Central memory CD8-positive, alpha-beta T cell (primary cell): ENCODE measurements around the gene PDC.
"Not testable (repeated sequence)": the region's sequence is repeated elsewhere in the genome, so short reads cannot be mapped to it uniquely, and the experiment has no call there.

ENCODE experiments used
- ATAC-seq: fragments of 150-1000 bp; cut with Tn5 transposase; replicated peaks from 2 replicates; pipeline ENCODE4 v1.10.0; 2022; ENCODE audit warnings: mild to moderate bottlenecking, moderate FRiP score, moderate number of reproducible peaks; ENCODE audit not compliant: poor library complexity, severe bottlenecking; ENCODE audit errors: extremely low read depth
- DNase-seq, 2 donors: peaks; one replicate each; pipeline ENCODE4 v3.0.0; 2021; ENCODE audit warnings: low spot score in 2 of 2
- H3K27ac Mint-ChIP-seq: one replicate; pipeline ENCODE4 v1.8.0; 2022; ENCODE audit warnings: low read depth, mild to moderate bottlenecking, moderate library complexity, mixed read lengths
- H3K27me3 Mint-ChIP-seq: one replicate; pipeline ENCODE4 v1.8.0; 2022; ENCODE audit warnings: mixed read lengths
- H3K36me3 Mint-ChIP-seq: one replicate; pipeline ENCODE4 v1.8.0; 2022; ENCODE audit warnings: mild to moderate bottlenecking, moderate library complexity, mixed read lengths; ENCODE audit not compliant: insufficient read depth
- H3K4me1 Mint-ChIP-seq: one replicate; pipeline ENCODE4 v1.8.0; 2022; ENCODE audit warnings: mixed read lengths
- H3K4me3 Mint-ChIP-seq: one replicate; pipeline ENCODE4 v1.8.0; 2022; ENCODE audit warnings: mild to moderate bottlenecking, moderate library complexity, mixed read lengths
- H3K9me3 Mint-ChIP-seq: one replicate; pipeline ENCODE4 v1.8.0; 2022; ENCODE audit warnings: mixed read lengths

The PDC gene

DNA sequence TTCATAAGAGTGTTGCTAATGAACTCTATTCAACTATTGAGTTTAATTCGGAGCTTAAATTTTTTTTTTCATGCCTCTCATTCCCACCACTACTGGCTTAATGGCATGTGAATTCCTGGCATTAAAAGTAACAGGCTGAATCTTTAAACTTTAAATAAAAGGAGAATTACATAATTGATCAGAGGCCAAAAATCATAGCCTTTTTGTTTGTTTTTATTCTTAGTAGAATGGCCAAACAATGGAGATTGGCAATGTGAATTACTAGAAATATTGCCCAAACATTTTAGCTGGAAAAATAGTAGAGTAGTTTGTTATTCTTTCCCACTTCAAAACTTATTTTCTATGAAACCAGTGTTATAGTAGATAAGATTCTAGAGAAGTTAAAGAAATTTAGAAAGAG, 25.1 kb upstream of the PDC start:
- Mint-ChIP-seq H3K27ac (no peak overlapping the region), H3K36me3 (no peaks in the 10 kb centered on the region), H3K27me3 (no peaks in the 10 kb centered on the region), H3K4me1 (no peaks in the 10 kb centered on the region), H3K9me3 (no peaks in the 10 kb centered on the region), H3K4me3 (no peak overlapping the region)
- no peak for ATAC-seq
- DNase-seq, result no peak

DNA sequence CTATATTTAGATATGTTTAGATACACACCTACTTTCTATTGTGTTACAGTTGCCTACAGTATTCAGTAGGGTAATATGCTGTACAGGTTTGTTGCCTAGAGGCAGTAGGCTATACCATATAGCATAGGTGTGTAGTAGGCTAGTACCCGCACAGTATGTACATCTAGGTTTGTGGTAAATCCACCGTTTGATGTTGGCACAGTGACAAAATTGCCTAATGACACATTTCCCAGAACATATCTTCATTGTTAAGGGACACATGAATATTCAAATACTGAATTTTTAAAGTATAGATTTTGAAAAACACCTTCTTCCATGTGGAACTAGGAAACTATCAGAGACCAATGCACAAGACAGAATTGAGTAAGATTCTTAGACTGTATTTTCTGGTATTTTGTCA, 22.6 kb upstream of the PDC start:
- no peak overlapping the region for H3K4me3 Mint-ChIP-seq
- no peaks in the 10 kb centered on the region for H3K9me3 Mint-ChIP-seq
- H3K27me3 Mint-ChIP-seq, result no peaks in the 10 kb centered on the region
- no peaks in the 10 kb centered on the region for H3K4me1 Mint-ChIP-seq
- ATAC-seq (no peak), DNase-seq (no peak)
- H3K27ac Mint-ChIP-seq, result no peak overlapping the region
- no peaks in the 10 kb centered on the region for H3K36me3 Mint-ChIP-seq

DNA sequence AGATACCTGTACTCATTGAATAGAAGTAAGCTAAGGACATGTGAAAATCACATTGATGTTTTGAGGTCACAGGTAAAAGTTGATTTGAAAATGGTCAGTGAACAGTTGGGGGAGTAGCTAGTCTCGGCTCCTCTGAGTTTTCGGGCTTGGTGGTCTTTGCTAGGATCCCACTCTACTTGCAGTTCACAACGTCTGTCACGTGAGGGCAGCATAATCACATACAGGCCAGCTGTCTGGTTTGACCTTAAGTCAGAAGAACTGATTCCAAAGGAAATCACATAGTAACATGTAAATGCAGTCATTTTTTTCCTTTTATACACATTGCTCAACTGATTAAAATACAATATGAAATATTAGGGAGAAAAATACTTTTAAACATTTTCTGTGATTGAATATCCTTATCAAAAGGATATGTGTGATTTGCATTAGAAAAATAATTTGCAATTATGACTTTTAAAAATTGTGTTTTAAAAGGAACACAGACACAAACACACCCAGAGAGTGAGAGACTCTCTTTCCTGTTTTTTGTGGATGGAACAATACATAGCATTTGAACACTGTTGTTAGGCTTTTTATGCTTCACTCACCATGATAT, 21.8 kb upstream of the PDC start:
- no peak overlapping the region for H3K27ac Mint-ChIP-seq
- DNase-seq (peak in 1 of 2 donors; percentile 15), ATAC-seq (no peak)
- H3K27me3 Mint-ChIP-seq, result no peaks in the 10 kb centered on the region
- H3K36me3 Mint-ChIP-seq, result no peaks in the 10 kb centered on the region
- no peak overlapping the region for H3K4me3 Mint-ChIP-seq
- no peaks in the 10 kb centered on the region for H3K9me3 Mint-ChIP-seq
- no peaks in the 10 kb centered on the region for H3K4me1 Mint-ChIP-seq

DNA sequence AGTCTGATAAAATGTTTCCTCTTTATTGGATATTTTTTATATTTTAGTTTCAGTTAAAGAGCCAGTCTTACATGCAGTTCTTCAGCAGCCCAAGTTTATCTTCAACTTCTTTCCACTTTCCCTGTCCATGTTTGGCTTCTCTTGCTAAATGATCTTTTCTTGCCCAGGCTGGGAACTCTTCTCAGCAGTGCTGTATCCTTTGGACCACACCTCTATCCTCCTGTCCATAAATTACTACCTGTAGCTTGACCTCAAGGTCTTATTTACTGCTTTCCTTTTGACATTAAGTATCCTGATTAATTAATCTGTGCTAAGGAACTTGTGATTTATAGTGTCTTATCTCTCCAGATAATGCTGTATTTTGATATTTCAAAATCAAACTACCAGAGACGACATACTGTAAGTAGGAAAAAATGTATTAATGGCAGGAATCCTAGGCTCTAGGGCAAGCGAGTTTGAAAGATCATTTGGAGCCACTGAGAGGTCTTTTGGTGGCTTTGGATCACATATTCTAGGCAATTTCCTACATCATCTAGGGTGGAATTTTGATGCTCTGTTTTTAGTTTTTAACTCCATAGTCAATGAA, 20.5 kb upstream of the PDC start:
- ATAC-seq, result no peak

DNA sequence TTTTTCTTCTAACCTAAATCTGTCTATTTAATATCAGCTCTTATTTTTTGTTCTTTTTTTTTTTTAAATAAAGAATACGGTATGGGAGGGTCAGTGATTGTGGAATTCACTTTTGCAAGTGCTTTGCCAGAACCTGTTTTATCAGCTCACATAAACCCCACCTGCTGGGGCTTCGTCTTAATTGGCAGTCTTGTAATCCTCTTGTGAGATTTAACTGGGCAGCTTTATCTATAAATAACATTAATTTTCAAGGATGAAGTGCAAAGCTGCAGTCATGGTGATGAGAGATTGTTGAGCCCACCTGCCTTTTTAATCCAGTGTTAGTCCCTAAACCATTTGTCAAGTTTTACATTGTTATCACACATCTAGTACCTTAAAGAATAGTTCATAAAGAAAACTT, 18.2 kb upstream of the PDC start:
- no peaks in the 10 kb centered on the region for H3K27me3 Mint-ChIP-seq
- no peak overlapping the region for H3K4me3 Mint-ChIP-seq
- H3K9me3 Mint-ChIP-seq, result no peaks in the 10 kb centered on the region
- no peaks in the 10 kb centered on the region for H3K36me3 Mint-ChIP-seq
- ATAC-seq (no peak), DNase-seq (no peak)
- no peak overlapping the region for H3K27ac Mint-ChIP-seq
- H3K4me1 Mint-ChIP-seq, result no peaks in the 10 kb centered on the region

More for the DNA sequence above, 20.5 kb upstream of the PDC start:
- Mint-ChIP-seq H3K27ac (no peak overlapping the region), H3K27me3 (no peaks in the 10 kb centered on the region), H3K9me3 (no peaks in the 10 kb centered on the region), H3K4me1 (no peaks in the 10 kb centered on the region), H3K36me3 (no peaks in the 10 kb centered on the region), H3K4me3 (no peak overlapping the region)
- DNase-seq, result no peak

DNA sequence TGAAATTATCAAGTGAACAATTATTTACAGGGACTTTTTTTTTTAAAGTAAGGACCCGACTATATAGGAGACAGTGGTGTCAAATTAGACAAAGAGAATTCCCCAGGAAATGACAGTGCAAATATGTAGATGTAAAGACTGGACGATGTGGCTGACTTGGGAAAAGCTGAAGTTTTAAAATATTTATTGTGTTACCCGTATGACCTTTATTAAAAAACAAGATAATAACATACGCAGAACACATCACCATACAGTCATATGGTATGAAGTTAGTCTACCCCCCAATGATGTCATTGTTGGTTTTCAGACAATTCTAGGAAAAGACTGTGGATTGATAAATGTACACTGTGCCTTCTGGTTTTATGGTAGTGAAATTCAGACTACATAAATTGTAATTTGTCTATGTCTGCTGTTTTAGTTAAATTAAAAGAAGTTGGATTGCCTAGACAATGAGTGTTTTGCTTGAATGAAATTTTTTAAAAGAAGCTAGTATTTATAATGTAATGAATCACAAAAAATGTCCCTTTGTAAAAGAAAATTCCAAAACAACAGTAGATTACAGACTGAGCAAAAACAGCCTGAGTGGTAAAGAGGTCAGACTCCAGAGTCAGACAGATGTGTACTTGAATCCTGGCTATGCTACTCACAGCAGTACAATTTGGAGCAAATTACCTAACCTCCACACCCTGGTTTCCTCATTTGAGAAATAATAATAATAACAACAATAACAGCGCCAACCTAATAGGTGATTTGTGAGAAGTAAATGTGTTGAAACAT, 15.5 kb upstream of the PDC start:
- H3K9me3 Mint-ChIP-seq, result no peaks in the 10 kb centered on the region
- no peak for ATAC-seq
- no peak overlapping the region for H3K4me3 Mint-ChIP-seq
- H3K36me3 Mint-ChIP-seq, result no peaks in the 10 kb centered on the region
- H3K4me1 Mint-ChIP-seq, result no peaks in the 10 kb centered on the region
- H3K27me3 Mint-ChIP-seq, result no peaks in the 10 kb centered on the region
- no peak for DNase-seq
- H3K27ac Mint-ChIP-seq, result no peak overlapping the region

DNA sequence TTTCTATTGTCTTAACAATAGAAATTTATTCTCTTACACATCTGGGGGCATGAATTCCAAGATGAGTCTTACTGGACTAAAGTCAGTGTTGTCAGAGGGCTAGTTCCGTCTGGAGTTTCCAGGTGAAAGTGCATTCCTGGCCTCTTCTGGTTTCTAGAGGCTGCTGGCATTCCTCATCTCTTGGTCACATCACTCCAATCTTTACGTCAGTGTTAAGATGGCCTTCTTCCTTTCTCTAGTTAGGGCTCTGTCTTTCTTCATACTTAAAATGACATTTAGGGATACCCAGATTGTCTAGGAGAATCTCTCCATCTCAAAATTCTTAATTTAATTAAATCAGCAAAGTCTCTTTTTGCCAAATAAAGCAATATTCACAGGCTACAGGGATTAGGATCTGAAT, 13.3 kb upstream of the PDC start:
- no peaks in the 10 kb centered on the region for H3K9me3 Mint-ChIP-seq
- no peaks in the 10 kb centered on the region for H3K27me3 Mint-ChIP-seq
- H3K36me3 Mint-ChIP-seq, result no peaks in the 10 kb centered on the region
- DNase-seq (no peak), ATAC-seq (no peak)
- H3K4me3 Mint-ChIP-seq, result no peak overlapping the region
- H3K27ac Mint-ChIP-seq, result no peak overlapping the region
- no peaks in the 10 kb centered on the region for H3K4me1 Mint-ChIP-seq

DNA sequence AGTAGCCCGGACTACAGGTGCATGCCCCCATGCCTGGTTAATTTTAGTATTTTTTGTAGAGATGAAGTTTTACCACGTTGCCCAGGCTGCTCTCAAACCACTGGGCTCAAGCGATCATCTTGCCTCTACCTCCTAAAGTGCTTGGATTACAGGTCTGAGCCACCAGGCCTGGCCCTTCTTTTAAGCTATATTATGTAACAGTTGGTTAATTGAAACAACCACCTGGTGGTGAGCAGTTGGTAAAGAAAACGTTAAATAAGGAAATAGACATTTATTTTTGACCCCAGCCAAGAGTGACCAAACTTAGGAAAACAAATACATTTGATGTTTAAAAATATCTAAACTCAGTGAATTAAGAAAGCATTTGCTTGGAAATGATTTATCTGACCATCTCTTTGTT, 12.1 kb upstream of the PDC start:
- H3K4me1 Mint-ChIP-seq, result no peaks in the 10 kb centered on the region
- no peaks in the 10 kb centered on the region for H3K9me3 Mint-ChIP-seq
- no peak overlapping the region for H3K27ac Mint-ChIP-seq
- no peaks in the 10 kb centered on the region for H3K36me3 Mint-ChIP-seq
- no peaks in the 10 kb centered on the region for H3K27me3 Mint-ChIP-seq
- no peak overlapping the region for H3K4me3 Mint-ChIP-seq
- DNase-seq (no peak), ATAC-seq (no peak)

DNA sequence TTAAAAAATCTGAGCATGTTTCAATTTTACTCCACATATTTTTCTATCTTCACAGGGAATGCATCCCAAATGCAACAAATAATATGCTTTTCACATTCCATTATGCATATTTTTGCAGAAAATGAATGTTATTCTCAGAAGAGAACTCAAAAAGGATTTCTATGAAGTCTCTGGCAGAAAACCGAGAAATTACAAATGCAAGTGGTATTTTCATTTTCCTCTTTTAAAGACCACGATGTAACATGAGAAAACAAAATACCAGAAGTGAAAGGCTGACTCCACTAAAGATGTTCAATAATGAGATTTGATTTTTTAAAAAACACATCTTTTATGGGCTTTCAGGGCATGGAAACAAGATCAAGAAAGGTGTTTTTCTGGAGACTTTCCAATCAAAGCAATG, 5.0 kb upstream of the PDC start:
- ATAC-seq (no peak), DNase-seq (no peak)
- Mint-ChIP-seq H3K9me3 (no peaks in the 10 kb centered on the region), H3K27me3 (peaks cover 10% of the 10 kb centered on the region), H3K4me1 (no peaks in the 10 kb centered on the region), H3K4me3 (no peak overlapping the region), H3K36me3 (no peaks in the 10 kb centered on the region), H3K27ac (no peak overlapping the region)

DNA sequence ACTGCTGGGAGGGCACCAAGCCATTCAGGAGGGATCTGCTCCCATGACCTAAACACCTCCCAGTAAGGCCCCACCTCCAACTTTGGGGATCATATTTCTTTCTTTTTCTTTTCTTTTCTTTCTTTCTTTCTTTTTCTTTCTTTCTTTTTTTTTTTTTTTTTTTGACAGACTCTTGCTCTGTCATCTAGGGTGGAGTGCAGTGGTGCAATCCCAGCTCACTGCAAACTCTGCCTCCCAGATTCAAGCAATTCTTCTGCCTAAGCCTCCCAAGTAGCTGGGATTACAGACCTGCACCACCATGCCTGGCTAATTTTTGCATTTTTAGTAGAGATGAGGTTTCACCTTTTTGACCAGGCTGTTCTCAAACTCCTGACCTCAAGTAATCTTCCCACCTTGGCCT, 4.6 kb upstream of the PDC start:
- not testable (repeated sequence) for H3K27ac Mint-ChIP-seq, H3K4me1 Mint-ChIP-seq, ATAC-seq, H3K36me3 Mint-ChIP-seq, H3K9me3 Mint-ChIP-seq, H3K4me3 Mint-ChIP-seq, DNase-seq
- H3K27me3 Mint-ChIP-seq, result peaks cover 10% of the 10 kb centered on the region

DNA sequence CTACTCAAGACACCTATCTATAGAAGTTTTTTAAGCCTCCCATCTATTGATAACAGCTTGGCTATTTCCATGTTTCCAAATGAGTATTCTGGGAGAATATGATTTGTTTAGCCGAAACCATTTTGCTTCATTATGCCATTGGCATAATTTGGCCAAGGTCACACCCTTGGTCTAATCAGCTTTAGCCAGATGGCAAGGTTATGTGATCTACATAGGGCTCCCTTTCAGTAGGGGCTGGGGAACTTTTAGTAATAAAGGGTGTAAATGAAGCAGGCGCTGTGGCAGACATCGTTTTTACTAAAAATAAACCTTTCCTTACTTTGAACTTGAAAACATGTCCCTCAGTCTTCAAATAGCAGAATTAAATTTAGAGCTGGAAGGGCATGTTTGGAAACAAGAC, 3.0 kb upstream of the PDC start:
- Mint-ChIP-seq H3K9me3 (no peaks in the 10 kb centered on the region), H3K4me1 (no peaks in the 10 kb centered on the region), H3K4me3 (no peak overlapping the region), H3K27me3 (peaks cover 10% of the 10 kb centered on the region), H3K36me3 (no peaks in the 10 kb centered on the region), H3K27ac (no peak overlapping the region)
- no peak for DNase-seq
- no peak for ATAC-seq

DNA sequence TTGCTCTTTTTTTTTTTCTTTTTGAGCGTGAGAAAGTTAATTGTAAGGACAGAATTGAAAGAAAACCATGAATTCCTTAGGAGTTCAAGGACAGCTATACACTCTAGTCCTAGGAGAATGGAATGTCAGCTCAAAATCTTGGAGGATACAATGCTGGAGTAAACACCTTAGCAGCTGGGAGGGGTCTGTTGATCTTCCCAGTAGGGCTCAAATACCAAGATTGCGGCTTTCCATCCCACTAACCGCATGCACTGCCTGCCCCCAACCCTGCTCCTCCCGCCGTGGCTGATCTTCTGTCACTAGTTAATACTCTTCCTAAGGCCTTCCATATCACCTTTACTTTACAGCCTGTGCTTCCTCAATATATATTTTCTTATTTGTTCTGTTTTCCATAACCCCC, 2.6 kb upstream of the PDC start:
- H3K9me3 Mint-ChIP-seq, result no peaks in the 10 kb centered on the region
- no peaks in the 10 kb centered on the region for H3K4me1 Mint-ChIP-seq
- no peak for ATAC-seq
- H3K4me3 Mint-ChIP-seq, result no peak overlapping the region
- no peaks in the 10 kb centered on the region for H3K36me3 Mint-ChIP-seq
- no peak overlapping the region for H3K27ac Mint-ChIP-seq
- peaks cover 10% of the 10 kb centered on the region for H3K27me3 Mint-ChIP-seq
- no peak for DNase-seq

DNA sequence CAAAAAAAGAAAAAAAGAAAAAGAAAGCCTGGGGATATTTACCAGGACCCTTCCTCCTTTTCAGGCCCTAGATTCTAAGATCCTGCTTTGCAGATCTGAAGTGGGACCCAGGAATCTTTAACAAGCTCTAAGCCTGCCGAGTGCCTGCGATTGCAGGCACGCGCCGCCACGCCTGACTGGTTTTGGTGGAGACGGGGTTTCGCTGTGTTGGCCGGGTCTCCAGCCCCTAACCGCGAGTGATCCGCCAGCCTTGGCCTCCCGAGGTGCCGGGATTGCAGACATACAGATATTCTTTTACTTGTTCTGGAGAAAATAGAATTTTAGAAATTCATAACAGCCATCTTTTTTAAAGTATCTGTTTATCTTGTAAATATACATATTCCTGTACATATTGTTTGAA, 1.8 kb downstream of the PDC start:
- H3K4me1 Mint-ChIP-seq, DNase-seq, ATAC-seq, H3K4me3 Mint-ChIP-seq, H3K9me3 Mint-ChIP-seq, H3K27me3 Mint-ChIP-seq, H3K36me3 Mint-ChIP-seq, H3K27ac Mint-ChIP-seq: not testable (repeated sequence)
